ENCODE measurements around the gene TCF19.

TCF19 gene, protein sequence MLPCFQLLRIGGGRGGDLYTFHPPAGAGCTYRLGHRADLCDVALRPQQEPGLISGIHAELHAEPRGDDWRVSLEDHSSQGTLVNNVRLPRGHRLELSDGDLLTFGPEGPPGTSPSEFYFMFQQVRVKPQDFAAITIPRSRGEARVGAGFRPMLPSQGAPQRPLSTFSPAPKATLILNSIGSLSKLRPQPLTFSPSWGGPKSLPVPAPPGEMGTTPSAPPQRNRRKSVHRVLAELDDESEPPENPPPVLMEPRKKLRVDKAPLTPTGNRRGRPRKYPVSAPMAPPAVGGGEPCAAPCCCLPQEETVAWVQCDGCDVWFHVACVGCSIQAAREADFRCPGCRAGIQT

DNA sequence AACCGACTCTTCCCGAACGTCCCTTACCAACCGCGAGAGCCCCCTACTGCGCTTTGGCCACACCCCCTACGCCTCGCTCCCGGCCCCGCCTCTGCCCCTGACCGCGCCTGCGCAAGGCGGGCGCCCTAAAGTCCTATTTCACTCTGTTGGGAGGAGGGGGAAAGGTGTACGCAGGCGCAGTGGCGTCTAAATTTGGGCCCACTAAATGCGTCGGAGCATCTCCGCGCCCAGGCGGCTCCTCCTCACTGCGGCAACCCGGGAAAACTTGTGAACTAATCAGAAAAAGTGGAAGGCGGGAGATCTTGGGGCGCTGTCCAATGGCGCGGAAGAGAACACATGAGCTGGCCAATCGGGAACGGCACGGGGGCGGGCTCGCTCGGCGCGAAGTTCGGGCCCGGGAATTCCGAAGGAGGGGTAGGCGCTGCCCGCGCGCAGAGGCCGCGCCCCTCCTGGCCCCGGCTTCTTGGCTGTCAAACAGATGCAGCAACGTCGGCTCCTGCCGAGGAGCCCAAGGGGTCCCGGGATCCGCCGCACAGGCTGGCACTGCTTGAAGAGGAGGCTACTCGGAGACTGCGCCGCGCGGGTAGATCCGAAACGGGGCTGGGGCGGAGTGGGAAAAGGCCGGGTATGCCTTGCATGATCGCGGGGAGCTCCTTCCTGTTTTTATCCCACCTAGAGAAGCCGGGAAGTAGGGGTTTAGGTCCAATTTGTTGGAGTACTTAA, at the start of gene TCF19:
Gene TCF19, plus strand, starts transcription at position 450 of the 723 bp plus-strand sequence. CDS start 881 bp downstream, outside the sequence.
- peak; percentile 100 for DNase-seq

DNA sequence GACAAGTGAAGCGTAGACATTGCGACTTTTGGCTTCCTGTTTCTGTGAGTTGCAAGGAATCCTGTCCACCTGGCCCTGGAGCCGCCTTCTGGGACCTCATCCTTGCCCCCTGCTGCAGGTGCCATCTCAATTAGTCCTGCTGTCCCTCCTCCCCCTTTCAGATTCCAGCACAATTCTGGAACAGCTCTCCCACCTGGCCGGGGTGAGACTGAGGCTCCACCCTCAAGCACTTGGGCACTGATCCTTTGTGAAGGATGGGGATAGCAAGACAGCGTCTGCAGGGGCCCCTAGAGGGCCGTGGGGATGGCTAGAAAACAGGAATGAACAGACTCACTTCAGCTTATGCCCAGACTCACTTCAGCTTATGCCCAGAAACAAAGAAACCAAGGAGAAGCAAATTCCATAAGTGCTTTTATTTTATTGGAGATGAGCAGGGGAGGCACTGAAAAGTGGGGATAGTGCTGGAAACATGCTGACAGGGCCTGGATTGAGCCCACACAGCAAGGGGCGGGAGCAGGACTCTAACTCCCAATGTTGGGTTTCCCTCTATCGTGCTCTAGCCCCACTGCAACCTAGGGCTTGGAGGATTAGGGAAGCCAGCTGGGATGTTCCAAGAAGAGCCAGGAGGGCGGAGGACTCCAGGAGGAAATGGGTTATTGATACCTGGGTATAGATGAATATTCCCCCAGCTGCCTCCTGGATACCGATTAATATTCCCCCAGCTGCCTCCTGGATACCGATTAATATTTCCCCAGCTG, 47.4 kb upstream of the TCF19 start:
- no peak for DNase-seq

DNA sequence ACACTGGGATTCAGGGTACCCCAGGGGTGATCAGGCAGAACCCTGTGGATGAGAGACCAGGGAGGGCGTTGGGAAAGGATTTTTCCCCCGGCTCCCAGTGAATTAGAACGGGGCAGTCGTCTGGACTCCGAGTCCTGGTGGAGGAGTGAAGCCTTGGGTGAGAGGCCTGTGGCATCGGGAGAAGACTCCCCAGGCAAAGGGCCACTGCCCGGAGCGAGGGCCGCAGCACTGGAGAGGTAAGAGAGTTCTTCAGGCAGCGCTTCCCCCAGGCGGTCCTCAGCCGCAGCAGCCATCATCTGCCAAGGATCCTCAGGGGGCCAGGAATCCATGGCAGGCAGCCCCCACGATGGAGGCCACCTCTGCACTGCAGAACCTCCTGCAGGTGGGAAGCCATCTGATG, 46.7 kb upstream of the TCF19 start:
- DNase-seq: no peak

DNA sequence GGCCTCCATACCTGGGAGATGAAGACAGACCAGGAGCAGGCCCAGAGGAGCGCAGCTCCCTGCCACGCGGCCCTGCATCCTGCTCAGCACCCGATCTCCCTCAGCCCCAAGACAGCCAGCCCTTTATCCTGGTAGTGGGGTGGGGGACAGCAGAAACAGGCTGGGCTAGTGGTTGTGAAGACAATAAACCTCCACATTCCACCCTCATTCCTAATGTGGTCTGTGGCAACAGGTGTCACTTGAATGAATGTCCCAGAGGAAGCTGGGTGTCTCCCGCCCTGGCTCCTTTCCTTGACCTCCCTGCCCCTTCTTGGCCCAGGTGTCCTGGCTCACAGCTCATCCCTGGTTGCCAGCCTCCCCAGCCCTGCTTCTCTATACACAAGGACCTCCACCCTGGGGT, 45.9 kb upstream of the TCF19 start, which contains the start of gene C6orf15:
Gene C6orf15, minus strand, starts transcription at position 98 of the 400 bp plus-strand sequence. Its CDS starts 20 bp downstream, at position 78.
- no peak for DNase-seq

DNA sequence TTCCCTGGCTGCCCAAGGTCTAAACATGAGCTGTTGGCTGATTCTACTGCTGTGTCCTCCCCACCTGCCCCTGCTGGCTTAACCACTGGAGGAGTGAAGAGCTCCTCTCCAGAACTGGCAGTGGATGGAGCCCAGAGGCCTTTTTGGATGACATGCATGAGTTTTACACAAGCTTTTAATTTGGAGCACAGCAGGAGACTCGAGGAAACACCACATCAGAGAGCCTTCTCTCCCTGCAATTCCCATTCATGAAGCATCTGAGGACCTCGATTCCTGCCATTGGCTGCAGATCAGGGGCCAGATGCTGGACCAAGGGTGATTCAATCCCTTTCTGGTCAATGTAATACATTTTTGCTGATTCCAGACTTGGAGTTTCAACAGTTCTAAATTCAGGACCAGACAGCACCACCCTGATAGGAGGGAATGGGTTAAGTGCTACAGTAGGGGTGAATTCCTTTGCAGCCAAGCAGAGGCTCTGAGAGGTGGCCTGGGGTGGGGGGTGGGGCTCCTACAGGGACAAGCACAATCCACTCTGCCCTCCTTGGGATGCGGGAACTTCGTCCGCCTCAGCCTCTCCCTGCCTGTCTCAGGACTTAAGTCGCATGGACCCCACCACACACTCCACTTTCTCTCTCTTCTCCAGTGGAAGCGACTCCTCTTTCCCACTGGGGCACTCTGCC, 44.4 kb upstream of the TCF19 start:
- peak; percentile 49 for DNase-seq

DNA sequence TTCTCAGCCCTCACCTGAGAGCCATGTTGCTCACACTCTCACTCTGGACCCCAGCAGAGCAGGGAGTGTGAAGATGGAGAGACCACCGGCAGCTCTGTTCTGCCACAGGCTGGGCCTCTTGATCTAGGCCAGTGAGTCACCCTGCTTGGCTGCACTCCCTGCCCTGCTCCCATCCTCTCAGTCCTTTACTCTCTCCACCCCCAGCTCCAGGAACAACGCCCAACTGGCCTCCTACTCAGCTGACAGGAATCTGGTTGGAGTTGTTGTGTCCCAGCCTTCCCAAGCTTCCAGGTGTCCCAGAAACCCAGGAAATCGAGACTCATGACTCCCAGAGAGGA, 43.9 kb upstream of the TCF19 start, which contains the start of gene PSORS1C1:
Gene PSORS1C1, plus strand, starts transcription at position 260 of the 338 bp plus-strand sequence. CDS start 14,833 bp downstream, outside the sequence.
- DNase-seq: peak; percentile 81

DNA sequence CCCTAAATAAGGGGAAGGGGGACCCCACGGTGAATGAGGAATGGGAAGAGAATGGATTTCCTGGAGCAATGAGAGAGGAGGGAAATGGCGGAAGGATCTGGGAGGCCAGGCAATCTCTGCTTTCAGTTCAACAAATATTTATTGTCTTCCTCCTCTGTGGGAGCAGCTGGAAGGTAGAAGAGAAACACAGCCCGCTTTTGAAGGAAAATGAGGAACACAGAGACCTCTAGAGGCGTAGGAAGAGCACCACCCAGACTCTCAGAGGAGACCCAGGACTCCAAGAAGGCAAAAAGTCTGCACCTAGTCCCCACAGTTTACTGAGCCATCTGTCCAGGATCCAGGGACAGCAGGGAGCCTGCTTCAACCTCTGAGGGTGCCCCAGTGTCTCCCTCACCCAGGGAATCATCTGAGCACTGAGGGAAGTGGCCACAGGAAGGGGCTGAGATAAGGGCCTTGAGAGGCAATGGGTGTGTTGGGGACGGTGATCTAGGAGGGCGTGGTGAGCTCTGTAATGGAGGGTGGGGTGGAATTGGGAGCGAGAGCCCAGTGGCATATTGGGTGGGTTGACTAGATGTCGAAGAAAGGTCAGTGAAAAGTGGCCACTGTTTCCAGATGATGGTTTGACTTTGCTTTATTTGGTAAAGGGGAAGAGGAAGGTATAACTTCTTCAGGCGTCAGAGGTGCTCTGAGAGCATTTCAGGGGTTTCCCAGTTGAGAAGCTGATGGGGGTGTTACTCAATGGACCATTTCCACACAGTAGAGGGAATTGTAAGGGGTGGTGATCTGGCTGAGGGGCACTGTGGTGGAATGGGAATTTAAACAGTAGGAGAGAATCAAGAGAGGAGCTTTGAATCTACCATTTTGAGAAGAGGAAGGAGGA, 43.2 kb upstream of the TCF19 start:
- DNase-seq: no peak

DNA sequence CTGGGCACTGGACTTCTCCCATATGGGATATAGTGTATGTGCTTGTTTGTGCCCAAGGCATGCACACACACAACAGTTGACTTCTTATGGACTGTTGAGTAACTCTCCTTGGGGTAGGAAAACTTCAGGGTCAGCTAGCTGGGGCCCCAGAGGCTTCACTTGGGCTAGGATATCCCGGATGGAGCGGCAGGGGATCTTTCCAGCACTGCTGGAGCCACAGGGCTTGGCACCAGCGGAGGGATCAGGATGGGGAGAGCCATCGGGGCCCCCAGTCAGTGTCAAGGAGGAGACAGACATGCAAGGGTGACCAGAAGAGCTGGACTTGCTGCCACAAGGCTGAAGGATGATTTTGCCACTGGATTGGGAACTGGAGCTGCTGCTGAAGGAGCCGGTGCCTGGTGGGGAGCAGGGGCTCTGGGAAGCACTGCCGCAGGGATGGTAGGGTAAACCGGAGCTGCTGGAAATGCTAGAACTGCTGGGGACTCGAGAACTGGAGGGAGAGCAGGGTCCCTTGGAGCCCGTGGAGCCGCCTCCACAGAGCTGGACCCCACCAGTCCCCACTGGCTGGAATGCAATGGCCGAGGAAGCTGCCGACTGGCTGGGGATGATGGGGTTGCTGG, 42.3 kb upstream of the TCF19 start:
- DNase-seq: no peak

DNA sequence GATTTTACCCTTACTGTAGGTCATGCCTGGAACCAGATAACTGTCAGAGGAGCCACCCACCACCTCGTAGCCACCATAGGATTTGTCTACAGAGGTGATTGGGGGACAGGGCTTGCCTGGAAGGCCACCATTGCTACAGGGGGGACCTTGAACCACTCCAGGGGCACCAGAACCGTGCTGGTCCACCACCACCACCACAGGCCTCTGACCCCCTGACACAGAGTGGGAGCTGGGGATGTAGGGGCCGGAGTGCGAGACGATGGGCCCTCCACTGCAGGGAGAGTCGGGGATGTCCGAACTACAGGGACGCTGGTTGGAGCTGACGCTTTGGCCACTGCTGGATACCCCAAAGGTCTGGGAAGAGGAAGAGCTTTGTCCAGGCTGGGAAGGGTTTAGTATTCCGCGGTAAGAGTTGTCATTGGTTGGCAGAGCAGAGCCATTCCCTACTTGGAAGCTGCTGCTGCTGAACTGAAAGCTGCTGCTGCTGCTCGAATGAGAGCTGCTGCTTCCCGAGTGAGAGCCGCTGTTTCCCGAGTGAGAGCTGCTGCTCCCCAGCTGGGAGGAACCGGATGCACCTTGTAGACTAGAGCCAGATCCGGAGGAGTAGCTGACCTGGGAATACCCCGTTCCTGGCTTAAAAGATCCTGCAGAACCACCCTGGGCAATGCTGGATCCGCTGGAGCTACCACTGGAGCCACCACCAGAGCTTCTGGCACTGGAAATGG, 41.6 kb upstream of the TCF19 start:
- no peak for DNase-seq

DNA sequence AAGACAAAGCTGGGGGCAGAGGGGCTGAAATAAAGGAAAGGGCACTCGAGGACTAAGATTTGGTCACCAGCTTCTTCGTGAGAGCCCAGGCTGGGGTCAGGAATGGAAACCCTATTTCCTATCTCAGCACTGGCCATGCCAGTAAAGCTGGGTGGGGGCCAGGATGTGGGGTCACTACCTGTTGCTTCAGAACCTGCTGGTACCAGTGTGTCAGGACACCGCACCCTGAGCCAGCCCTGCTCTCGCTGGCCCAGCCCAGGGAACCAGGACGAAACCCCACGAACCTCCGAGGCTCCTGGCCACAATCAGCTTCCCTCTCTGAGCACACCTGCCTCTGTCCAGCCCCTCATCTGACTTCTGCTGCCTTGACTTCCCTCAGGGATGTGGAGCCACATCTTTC, 40.2 kb upstream of the TCF19 start:
- no peak for DNase-seq

DNA sequence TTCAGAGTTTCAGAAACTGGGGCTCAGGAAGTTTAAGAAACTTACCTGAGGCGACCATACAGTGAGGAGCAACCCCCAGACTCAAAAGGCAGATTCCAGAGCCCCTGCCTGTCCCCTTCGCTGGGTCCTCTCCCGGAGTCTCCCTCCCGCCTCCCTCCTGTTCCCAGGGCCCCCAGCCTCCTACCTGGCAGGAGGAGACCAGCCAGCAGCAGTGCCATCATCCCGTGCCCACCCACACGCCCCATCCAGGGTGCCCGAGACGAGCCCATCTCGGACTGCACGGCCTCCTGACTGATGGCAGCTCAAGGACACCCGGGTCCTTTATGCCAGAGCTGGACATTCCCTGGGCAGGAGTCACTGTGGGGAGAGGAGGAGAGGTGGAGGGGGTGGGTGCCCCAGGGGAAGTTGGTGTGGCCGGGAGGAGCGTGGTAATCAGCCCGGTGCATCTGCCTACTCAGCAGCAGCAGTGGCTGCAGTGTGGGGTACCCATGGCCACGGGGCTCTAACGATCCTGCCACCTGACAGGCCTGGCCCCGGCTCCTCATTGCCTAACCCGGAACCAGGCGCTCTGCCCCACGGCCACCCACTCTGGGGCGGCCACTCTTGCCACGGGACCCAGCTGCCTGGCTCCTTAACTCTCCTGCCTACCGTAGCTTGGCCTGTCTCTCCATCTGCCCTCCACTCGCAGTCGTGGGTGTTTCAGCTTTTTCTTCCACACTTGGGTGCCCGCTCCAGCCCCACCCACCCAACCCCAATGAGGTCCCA, 38.1 kb upstream of the TCF19 start, which contains the start of gene CDSN:
Gene CDSN, minus strand, starts transcription at position 296 of the 765 bp plus-strand sequence. Its CDS starts 27 bp downstream, at position 269.
- no peak for DNase-seq

DNA sequence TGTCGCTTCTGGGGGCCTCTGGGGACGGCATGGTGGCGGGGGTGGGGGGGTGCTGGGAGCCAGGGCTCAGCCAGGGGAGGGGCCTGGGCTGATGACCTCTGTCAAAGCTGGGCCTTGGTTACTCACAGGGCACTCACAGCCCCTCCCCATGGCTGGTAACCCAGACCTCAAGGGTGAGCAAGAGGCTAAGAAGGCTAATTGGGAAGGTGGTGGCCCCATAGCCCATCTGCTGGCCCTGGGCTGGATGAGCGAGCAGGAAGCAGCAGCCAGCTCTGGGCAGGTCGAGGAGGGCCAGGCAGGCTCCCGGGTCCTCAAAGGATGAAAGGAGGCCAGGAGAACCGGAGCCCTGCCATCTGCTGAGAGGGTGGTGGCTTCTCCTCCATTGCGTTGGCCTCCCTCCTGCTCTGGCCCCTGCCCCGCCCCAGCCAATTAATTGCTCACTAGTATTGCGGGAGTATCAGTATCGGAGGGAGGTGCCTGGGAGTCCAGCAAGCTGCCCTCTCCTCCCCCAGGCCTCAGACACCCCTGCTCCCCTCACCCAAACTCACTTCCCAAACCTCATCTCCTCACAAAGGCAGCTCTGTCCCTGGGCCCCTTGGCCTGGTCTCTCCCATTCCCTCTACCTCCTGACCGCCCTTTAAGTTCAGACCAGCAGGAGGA, 37.1 kb upstream of the TCF19 start:
- no peak for DNase-seq

DNA sequence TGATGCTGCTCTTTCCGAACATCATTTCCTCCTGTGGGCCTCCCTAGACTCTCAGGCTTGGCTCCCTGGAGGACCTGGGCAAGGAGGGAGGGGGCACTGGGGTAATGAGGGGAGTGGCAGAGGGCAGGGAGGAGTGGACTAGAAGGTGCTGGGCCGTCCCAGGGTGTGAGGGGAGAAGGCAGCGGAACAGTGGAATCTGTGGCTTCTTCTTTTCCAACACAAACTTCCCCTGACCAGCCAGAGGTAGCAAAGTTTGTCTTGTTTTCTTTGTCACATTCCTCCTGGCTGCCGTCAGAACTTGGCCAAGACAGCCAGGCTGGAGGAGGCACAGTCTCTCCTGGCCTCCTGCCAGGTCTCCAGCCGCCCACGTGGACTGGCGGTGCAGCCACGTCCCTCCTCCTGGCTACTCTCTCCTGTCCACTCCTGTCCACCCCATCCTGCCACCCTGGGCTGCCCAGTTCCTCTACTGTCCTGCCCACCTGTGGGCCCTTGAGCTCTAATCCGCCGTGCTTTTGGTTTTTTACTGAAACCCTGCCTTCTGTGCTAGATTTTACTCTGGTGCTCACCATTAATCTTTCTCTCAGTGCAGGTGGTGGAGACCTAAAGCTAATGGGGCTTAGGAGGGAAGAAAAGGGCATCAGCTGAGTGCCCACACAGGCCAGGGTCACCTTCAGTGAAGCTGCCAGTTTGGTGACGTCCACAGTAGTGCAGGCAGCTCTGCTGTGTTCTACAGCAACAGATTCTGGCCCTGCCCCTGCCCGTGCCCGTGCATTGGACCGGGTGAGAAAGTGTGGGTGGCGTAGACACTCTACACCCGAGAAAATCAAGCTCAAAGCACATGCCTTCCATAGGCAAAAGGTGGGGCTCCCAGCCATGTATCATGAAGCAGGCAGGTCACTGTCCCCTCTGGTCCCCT, 35.3 kb upstream of the TCF19 start:
- DNase-seq: peak; percentile 83

DNA sequence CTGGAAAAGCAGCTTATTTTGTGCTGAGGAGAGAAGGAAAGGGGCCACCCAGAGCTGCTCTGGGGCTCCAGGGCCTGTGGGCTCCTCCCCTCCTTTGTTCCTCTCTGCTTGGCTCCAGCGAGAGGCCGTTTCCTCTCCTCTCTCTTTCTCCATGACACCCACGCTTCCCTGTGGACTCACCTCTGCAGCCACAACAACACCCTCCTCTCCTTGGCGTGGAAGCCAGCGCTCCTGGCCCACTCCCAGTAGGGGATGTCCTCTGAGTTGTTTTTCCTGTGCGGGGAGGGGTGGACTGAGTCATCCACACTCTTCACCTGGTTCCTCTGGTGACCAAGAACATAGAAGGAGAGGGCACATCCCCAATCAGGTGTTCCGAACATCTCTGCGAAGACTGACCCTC, 33.2 kb upstream of the TCF19 start:
- DNase-seq: peak; percentile 66

DNA sequence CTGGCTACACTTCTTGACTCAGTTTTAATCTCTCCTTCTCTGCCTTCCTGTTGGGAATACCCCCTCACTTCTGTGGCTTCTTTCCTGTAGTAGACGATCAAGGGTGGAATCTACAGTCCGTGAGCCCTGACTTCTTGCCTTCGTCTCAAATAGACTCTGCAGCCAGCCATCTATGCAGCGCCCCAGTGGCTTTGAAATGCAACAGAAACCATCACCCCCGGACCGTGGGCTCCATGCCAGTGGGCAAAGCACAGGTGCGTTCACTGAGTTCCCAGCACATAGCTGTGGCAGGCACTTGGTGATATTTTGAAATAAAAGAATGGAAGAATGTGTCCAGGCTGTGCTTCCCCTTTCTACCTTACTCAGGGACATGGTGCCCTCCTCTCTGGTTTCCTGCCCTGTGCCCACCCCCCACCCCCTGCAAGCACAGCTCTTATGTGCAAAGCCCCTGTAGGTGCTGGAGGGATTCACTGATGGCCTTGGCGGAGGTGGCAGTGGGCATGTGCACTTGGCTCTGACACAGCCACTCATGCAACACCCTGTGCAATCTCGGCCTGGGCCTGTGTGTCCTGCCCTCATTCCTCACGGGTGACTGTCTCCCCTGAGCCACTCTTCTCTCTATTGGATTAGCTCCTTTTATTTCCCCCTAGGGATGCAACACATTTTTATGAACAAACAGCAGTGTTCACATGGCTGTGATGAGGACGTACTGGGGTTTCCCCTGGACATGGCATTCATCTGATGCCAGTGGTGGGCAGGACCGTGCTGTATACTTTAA, 32.6 kb upstream of the TCF19 start:
- DNase-seq: no peak

DNA sequence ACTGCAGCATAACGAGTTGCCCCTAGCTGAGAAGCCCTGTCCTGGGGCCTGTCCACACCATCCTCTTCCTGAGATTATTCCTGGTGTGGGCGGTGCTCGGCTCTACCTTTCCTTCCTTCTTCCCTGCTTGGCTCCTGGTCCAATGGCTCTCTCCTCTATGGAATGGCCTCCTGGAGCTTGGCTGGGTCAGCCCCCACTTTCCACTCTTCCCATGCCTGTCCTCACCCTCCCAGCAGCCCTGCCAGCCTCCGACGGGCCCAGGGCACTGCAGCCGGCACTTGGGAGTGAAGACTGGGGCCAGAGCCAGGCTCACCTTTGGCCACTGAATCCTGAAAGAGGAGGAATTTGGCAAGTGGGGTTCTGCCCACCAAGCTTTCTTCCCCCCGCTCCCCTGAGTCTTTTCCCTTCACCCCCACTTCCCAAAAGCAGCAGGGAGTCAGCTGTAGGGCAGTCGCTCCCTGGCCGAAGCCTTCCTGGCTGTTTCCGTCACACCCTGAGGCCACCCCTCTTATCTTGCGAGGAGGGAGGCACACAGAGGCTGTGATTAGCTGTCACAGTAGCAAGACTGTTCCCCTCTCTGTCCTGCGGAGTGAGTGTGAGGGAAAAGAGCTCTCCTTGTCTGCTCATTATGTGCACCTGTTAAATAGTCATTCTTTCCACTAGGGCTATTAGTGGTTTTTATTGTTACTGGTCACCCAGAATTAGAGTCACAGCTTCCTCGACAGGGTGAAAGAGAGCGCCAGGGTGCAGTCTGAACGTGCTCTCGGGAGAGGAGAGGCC, 31.8 kb upstream of the TCF19 start:
- no peak for DNase-seq

Measured in femur (tissue), 1 donor.